ENCODE measurements around the gene EPB41L4A. TPM values are rescaled to one million over a fixed set of nuclear protein-coding genes. Genes with fewer than 3 reads are reported as not detected.
A peak's percentile ranks its signal among the peaks of the same experiment; 100 is the strongest.

Gene EPB41L4A
- total RNA-seq, 1 donor from 2014 or later: 2.7 TPM

- H3K9me3 Mint-ChIP-seq (ENCODE audit: unreplicated experiment): peaks cover 13% of the 10 kb centered on the region
- no peak for DNase-seq (ENCODE audit: extremely low spot score, unreplicated experiment)
- H3K27me3 Mint-ChIP-seq (ENCODE audit: unreplicated experiment): no peaks in the 10 kb centered on the region
- H3K4me3 Mint-ChIP-seq (ENCODE audit: unreplicated experiment): no peak overlapping the region
- TF ChIP-seq, protein P1, sequence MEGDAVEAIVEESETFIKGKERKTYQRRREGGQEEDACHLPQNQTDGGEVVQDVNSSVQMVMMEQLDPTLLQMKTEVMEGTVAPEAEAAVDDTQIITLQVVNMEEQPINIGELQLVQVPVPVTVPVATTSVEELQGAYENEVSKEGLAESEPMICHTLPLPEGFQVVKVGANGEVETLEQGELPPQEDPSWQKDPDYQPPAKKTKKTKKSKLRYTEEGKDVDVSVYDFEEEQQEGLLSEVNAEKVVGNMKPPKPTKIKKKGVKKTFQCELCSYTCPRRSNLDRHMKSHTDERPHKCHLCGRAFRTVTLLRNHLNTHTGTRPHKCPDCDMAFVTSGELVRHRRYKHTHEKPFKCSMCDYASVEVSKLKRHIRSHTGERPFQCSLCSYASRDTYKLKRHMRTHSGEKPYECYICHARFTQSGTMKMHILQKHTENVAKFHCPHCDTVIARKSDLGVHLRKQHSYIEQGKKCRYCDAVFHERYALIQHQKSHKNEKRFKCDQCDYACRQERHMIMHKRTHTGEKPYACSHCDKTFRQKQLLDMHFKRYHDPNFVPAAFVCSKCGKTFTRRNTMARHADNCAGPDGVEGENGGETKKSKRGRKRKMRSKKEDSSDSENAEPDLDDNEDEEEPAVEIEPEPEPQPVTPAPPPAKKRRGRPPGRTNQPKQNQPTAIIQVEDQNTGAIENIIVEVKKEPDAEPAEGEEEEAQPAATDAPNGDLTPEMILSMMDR (IDR thresholded peaks at IDR 0.05): no peak
- no peaks in the 10 kb centered on the region for H3K36me3 Mint-ChIP-seq (ENCODE audit: unreplicated experiment)
- H3K27ac Mint-ChIP-seq (ENCODE audit: unreplicated experiment): no peak overlapping the region
- peaks cover 16% of the 10 kb centered on the region for H3K4me1 Mint-ChIP-seq (ENCODE audit: unreplicated experiment)
These were observed 269.4 kb downstream of the EPB41L4A start for GRCh38 chr5:112149727-112150126.

GRCh38 chr5:112146323-112147226 lies 272.5 kb downstream of the EPB41L4A start:
- Mint-ChIP-seq H3K9me3 (ENCODE audit: unreplicated experiment) (peaks cover 13% of the 10 kb centered on the region), H3K27me3 (ENCODE audit: unreplicated experiment) (no peaks in the 10 kb centered on the region), H3K36me3 (ENCODE audit: unreplicated experiment) (no peaks in the 10 kb centered on the region), H3K4me3 (ENCODE audit: unreplicated experiment) (no peak overlapping the region), H3K4me1 (ENCODE audit: unreplicated experiment) (peaks cover 22% of the 10 kb centered on the region), H3K27ac (ENCODE audit: unreplicated experiment) (peak overlapping the region; percentile 76)
- TF ChIP-seq, protein P1 (IDR thresholded peaks at IDR 0.05): peak; percentile 83
- DNase-seq (ENCODE audit: extremely low spot score, unreplicated experiment): no peak

GRCh38 chr5:112143690-112144089 lies 275.4 kb downstream of the EPB41L4A start:
- Mint-ChIP-seq H3K27ac (ENCODE audit: unreplicated experiment) (peak overlapping the region; percentile 50), H3K4me3 (ENCODE audit: unreplicated experiment) (no peak overlapping the region), H3K9me3 (ENCODE audit: unreplicated experiment) (no peaks in the 10 kb centered on the region), H3K4me1 (ENCODE audit: unreplicated experiment) (peaks cover 26% of the 10 kb centered on the region), H3K27me3 (ENCODE audit: unreplicated experiment) (no peaks in the 10 kb centered on the region), H3K36me3 (ENCODE audit: unreplicated experiment) (no peaks in the 10 kb centered on the region)
- DNase-seq (ENCODE audit: extremely low spot score, unreplicated experiment): no peak
- TF ChIP-seq, protein P1 (IDR thresholded peaks at IDR 0.05): no peak

DNA sequence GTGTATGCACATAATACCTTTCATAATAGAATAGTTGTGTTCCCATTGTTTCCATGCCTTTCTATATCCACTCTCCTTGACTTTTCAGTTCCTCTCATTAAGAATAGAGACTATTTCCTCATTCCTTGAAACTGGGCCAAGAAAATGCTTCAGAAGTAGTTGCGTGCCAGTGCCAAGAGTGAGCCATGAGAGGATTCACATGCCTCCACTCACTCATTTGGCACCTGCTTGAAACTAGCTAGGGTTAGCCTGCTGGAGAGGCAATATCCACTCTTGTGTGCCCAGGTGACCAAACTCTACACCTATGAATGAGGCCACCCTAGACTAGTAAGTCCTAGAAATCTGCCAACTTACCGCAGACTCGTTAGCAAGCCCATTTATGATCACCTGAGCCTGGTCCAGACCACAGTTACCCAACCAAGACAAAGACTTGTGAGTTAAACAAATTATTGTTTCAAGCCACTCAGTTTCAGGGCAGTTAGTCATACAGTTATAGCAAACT lies 276.3 kb downstream of the EPB41L4A start:
- TF ChIP-seq, protein P1 (IDR thresholded peaks at IDR 0.05): no peak
- Mint-ChIP-seq H3K36me3 (ENCODE audit: unreplicated experiment) (no peaks in the 10 kb centered on the region), H3K4me1 (ENCODE audit: unreplicated experiment) (peaks cover 27% of the 10 kb centered on the region), H3K4me3 (ENCODE audit: unreplicated experiment) (no peak overlapping the region), H3K27ac (ENCODE audit: unreplicated experiment) (no peak overlapping the region), H3K9me3 (ENCODE audit: unreplicated experiment) (no peaks in the 10 kb centered on the region), H3K27me3 (ENCODE audit: unreplicated experiment) (no peaks in the 10 kb centered on the region)
- no peak for DNase-seq (ENCODE audit: extremely low spot score, unreplicated experiment)

DNA sequence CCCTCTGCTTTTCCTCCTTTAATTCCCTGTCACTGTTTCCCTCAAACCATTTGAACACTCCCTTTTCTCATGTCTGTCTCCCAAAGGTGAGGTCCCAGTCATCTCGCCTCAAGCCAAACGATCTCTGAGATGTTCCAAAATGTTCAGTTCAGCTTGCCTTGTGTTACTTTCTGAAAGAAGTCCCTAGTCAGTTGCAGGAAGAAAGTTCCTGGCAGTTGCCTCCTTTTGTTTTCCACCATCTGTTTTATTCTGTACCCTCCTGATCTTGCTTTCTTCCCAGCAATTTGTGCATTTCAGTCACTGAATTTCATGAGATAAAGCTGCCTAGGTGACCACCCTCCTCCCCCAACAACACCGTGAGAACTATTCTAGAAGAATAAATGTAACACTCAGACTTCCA lies 277.5 kb downstream of the EPB41L4A start:
- Mint-ChIP-seq H3K4me3 (ENCODE audit: unreplicated experiment) (no peak overlapping the region), H3K4me1 (ENCODE audit: unreplicated experiment) (peaks cover 22% of the 10 kb centered on the region), H3K9me3 (ENCODE audit: unreplicated experiment) (no peaks in the 10 kb centered on the region), H3K27me3 (ENCODE audit: unreplicated experiment) (no peaks in the 10 kb centered on the region), H3K36me3 (ENCODE audit: unreplicated experiment) (no peaks in the 10 kb centered on the region), H3K27ac (ENCODE audit: unreplicated experiment) (no peak overlapping the region)
- TF ChIP-seq, protein P1 (IDR thresholded peaks at IDR 0.05): no peak
- DNase-seq (ENCODE audit: extremely low spot score, unreplicated experiment): no peak

Measured in osteocyte (in vitro differentiated cells).